Colonic mucosa (tissue), 4 donors: Measurements from ENCODE around the gene GPC4. TPM values are rescaled to one million over a fixed set of nuclear protein-coding genes. Genes with fewer than 3 reads are reported as not detected.
A peak's percentile ranks its signal among the peaks of the same experiment; 100 is the strongest.

Source experiments
- DNase-seq: peaks from one replicate; pipeline ENCODE4 v3.0.0-alpha.2; 2020
- H3K27ac ChIP-seq: fragments of 200-600 bp; one replicate; pipeline ENCODE4 v1.8.0; 2021
- H3K27me3 ChIP-seq: fragments of 200-600 bp; one replicate; pipeline ENCODE4 v1.8.0; 2021
- H3K36me3 ChIP-seq: fragments of 200-600 bp; one replicate; pipeline ENCODE4 v1.8.0; 2021
- H3K4me1 ChIP-seq: fragments of 200-600 bp; one replicate; pipeline ENCODE4 v1.8.0; 2021; ENCODE audit warnings: mild to moderate bottlenecking
- H3K4me3 ChIP-seq: fragments of 200-600 bp; one replicate; pipeline ENCODE4 v1.8.0; 2021
- H3K9ac ChIP-seq, 2 donors: one replicate each; pipeline ENCODE4 v1.7.0; 2013; ENCODE audit warnings: control low read depth in 2 of 2, low read depth in 2 of 2, low read length in 2 of 2
- H3K9me3 ChIP-seq: fragments of 200-600 bp; one replicate; pipeline ENCODE4 v1.8.0; 2021
- intact Hi-C: fragments of 100-400 bp; cut with DNase I; formaldehyde crosslinking; loops from one replicate; pipeline ENCODE4 v1.14.1; 2022
- total RNA-seq, 2 donors: library from RNA; stranded (reverse); fragmentation: NEBNext Ultra II Directional in 1 of 2; extraction: Animal tissue kit (Norgen Biotek cat#: 25700) in 1 of 2; gene quantifications; one replicate each; pipeline ENCODE4 v1.2.1, GENCODE V29; 2021
- TF ChIP-seq, protein P1 (sequence below): fragments of 200-600 bp; IDR thresholded peaks from one replicate; pipeline ENCODE4 v1.8.0; 2022; ENCODE audit warnings: antibody characterized with exemption, mild to moderate bottlenecking
- donor health status: healthy.
- donor health status: DM: no; HTN: no; CAD: no.
- donor health status: DM: no; HTN: no; CAD: no.

The GPC4 gene
- 10 to 100 TPM; 15.4 to 20.9 TPM for total RNA-seq

GRCh38 chrX:133415276-133416105, at the start of gene GPC4:
Gene GPC4 (minus strand): TSS chrX:133415489. CDS start chrX:133414965, 524 bp downstream.
- Histone ChIP-seq H3K4me3 (peak within 1 kb of the TSS; percentile 56), H3K27ac (peak within 1 kb of the TSS; percentile 65), H3K9me3 (no peaks in the 10 kb centered on the region), H3K4me1 (no peaks in the 10 kb centered on the region), H3K36me3 (no peaks in the 10 kb centered on the region), H3K27me3 (peaks cover 8% of the 10 kb centered on the region), H3K9ac (peak within 1 kb of the TSS; percentile 65 to 73)
- peak; percentile 73 for DNase-seq
- intact Hi-C loops = loop anchor here (10.0 kb wide), 1 partner anchor 249 kb away; no protein-coding TSS in a partner anchor
- TF ChIP-seq, protein P1, sequence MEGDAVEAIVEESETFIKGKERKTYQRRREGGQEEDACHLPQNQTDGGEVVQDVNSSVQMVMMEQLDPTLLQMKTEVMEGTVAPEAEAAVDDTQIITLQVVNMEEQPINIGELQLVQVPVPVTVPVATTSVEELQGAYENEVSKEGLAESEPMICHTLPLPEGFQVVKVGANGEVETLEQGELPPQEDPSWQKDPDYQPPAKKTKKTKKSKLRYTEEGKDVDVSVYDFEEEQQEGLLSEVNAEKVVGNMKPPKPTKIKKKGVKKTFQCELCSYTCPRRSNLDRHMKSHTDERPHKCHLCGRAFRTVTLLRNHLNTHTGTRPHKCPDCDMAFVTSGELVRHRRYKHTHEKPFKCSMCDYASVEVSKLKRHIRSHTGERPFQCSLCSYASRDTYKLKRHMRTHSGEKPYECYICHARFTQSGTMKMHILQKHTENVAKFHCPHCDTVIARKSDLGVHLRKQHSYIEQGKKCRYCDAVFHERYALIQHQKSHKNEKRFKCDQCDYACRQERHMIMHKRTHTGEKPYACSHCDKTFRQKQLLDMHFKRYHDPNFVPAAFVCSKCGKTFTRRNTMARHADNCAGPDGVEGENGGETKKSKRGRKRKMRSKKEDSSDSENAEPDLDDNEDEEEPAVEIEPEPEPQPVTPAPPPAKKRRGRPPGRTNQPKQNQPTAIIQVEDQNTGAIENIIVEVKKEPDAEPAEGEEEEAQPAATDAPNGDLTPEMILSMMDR = no peak

DNA sequence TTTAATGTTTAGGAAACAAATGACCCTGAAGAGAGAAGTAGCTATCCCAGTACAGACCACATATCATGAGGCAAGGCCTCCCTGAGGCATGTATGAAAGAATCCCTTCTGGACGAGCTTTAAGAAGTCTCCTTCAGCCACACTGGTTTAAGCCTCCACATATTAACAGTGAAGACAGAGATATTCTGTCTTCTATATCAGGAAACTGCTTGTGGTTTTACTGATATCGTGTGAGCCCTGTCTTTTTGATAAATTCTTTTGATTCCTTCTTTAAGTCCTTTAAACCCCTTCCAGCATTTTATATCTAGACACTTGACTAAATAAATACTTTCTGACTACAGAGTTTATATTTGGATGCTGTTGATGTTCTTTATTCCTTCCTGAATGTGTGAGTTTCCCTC, 45.9 kb upstream of the GPC4 start:
- no peak for DNase-seq
- intact Hi-C loops = no loop called here
- Histone ChIP-seq H3K9me3 (no peaks in the 10 kb centered on the region), H3K4me3 (no peak overlapping the region), H3K36me3 (no peaks in the 10 kb centered on the region), H3K27me3 (no peaks in the 10 kb centered on the region), H3K4me1 (no peaks in the 10 kb centered on the region), H3K9ac (no peak overlapping the region), H3K27ac (no peak overlapping the region)
- TF ChIP-seq, protein P1 = no peak

GRCh38 chrX:133454924-133455323, 39.6 kb upstream of the GPC4 start:
- no peaks in the 10 kb centered on the region for H3K27me3 ChIP-seq
- no peak overlapping the region for H3K4me3 ChIP-seq
- TF ChIP-seq, protein P1 = no peak
- H3K27ac ChIP-seq = no peak overlapping the region
- no peak for DNase-seq
- no peak overlapping the region for H3K9ac ChIP-seq
- no peaks in the 10 kb centered on the region for H3K9me3 ChIP-seq
- H3K4me1 ChIP-seq = no peaks in the 10 kb centered on the region
- H3K36me3 ChIP-seq = no peaks in the 10 kb centered on the region
- intact Hi-C loops = no loop called here

DNA sequence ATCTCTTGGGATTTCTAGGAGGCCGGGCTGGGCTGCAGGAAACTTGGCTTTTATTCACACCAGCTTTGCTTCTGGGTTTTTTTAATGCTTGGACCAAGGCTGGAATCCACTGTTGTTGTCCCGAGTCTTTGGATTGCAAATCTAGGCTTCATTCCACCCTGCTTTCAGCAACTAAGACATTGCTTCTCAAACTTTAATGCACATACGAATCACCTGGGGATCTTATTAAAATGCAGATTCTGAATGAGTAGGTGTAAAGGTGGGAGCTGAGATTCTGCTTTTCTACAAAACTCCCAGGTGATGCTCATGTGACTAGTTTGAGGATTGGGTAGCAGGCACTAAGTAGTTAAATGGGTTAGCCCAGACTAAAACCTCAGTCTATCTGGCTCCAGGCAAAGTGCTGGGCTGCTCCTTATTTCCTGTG, 39.2 kb upstream of the GPC4 start:
- no peaks in the 10 kb centered on the region for H3K27me3 ChIP-seq
- H3K4me3 ChIP-seq = no peak overlapping the region
- no peak for DNase-seq
- no peak overlapping the region for H3K9ac ChIP-seq
- no peaks in the 10 kb centered on the region for H3K36me3 ChIP-seq
- H3K27ac ChIP-seq = no peak overlapping the region
- no peaks in the 10 kb centered on the region for H3K9me3 ChIP-seq
- no peaks in the 10 kb centered on the region for H3K4me1 ChIP-seq
- intact Hi-C loops = no loop called here
- TF ChIP-seq, protein P1 = no peak

DNA sequence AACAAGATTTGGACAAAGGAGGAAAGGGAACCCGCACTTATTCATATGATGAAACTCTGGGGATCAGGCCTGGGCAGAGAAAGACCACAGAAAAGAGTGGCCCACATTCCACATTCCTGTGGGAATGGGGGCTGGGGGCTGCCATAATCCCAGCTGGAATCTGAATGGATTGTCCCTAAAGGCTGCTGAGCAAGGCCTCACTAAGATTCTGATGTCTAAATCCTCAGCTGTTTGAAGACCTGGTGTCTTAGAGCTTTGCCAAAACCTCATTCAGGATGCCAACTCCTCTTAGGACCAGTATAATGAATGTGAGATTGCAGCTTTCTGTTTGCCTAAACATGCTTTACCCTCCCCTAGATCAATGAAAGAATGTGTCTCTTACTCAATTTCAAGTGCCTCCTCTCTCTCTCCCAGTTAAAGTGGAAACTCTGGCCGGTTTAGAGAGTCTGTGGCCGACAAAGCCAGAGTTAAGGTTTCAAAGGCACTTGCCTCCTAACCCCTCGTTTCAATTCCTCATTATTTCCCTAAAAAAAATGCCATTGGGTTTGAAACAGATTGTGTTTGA, 33.3 kb upstream of the GPC4 start:
- no peak overlapping the region for H3K9ac ChIP-seq
- intact Hi-C loops = no loop called here
- DNase-seq = no peak
- H3K36me3 ChIP-seq = no peaks in the 10 kb centered on the region
- H3K4me3 ChIP-seq = no peak overlapping the region
- no peaks in the 10 kb centered on the region for H3K9me3 ChIP-seq
- H3K4me1 ChIP-seq = no peaks in the 10 kb centered on the region
- TF ChIP-seq, protein P1 = no peak
- no peak overlapping the region for H3K27ac ChIP-seq
- H3K27me3 ChIP-seq = no peaks in the 10 kb centered on the region
